ENCODE data around the gene PEX7. TPM values are rescaled to one million over a fixed set of nuclear protein-coding genes. Genes with fewer than 3 reads are reported as not detected.
"Not testable (repeated sequence)": the region's sequence is repeated elsewhere in the genome, so short reads cannot be mapped to it uniquely, and the experiment has no call there.

Gene PEX7
- total and polyA plus RNA-seq, 5 donors, result 6.1 to 10.8 (median 6.9) TPM

- DNase-seq (no peak), ATAC-seq (no peak)
- Histone ChIP-seq H3K27me3 (ENCODE audit: control insufficient read depth, insufficient read depth) (no peaks in the 10 kb centered on the region), H3K9me3 (ENCODE audit: control insufficient read depth, low read length) (no peaks in the 10 kb centered on the region), H3K27ac (ENCODE audit: low read length) (no peak overlapping the region), H3K4me3 (ENCODE audit: low read length) (no peak overlapping the region), H3K4me1 (ENCODE audit: control insufficient read depth, insufficient read depth, low read length) (no peaks in the 10 kb centered on the region)
- intact Hi-C loops (cut with DNase I), result no loop called here
- WGBS, result 90% methylated on average over 3 of the region's 3 CpGs
These were observed 132.7 kb downstream of the PEX7 start for GRCh38 chr6:136955123-136955522.

GRCh38 chr6:136956590-136957544 lies 134.5 kb downstream of the PEX7 start:
- Histone ChIP-seq H3K9me3 (ENCODE audit: control insufficient read depth, low read length) (no peaks in the 10 kb centered on the region), H3K27ac (ENCODE audit: low read length) (no peak overlapping the region), H3K4me1 (ENCODE audit: control insufficient read depth, insufficient read depth, low read length) (no peaks in the 10 kb centered on the region), H3K27me3 (ENCODE audit: control insufficient read depth, insufficient read depth) (no peaks in the 10 kb centered on the region), H3K4me3 (ENCODE audit: low read length) (no peak overlapping the region)
- no peak for DNase-seq
- 52% methylated on average over 14 of the region's 14 CpGs for WGBS
- intact Hi-C loops (cut with DNase I), result no loop called here
- no peak for ATAC-seq

GRCh38 chr6:136958168-136958567 lies 135.8 kb downstream of the PEX7 start:
- DNase-seq (no peak), ATAC-seq (no peak)
- H3K27ac ChIP-seq (ENCODE audit: low read length), result no peak overlapping the region
- no peaks in the 10 kb centered on the region for H3K4me1 ChIP-seq (ENCODE audit: control insufficient read depth, insufficient read depth, low read length)
- H3K4me3 ChIP-seq (ENCODE audit: low read length), result no peak overlapping the region
- H3K27me3 ChIP-seq (ENCODE audit: control insufficient read depth, insufficient read depth), result no peaks in the 10 kb centered on the region
- 94% methylated on average over 5 of the region's 5 CpGs for WGBS
- H3K9me3 ChIP-seq (ENCODE audit: control insufficient read depth, low read length), result no peaks in the 10 kb centered on the region
- intact Hi-C loops (cut with DNase I), result no loop called here

GRCh38 chr6:136959471-136959891 lies 137.1 kb downstream of the PEX7 start:
- H3K27ac ChIP-seq (ENCODE audit: low read length), result no peak overlapping the region
- H3K9me3 ChIP-seq (ENCODE audit: control insufficient read depth, low read length), result no peaks in the 10 kb centered on the region
- no peaks in the 10 kb centered on the region for H3K27me3 ChIP-seq (ENCODE audit: control insufficient read depth, insufficient read depth)
- peak in 1 of 2 donors; percentile 40 for ATAC-seq
- 53% methylated on average over 14 of the region's 14 CpGs for WGBS
- H3K4me1 ChIP-seq (ENCODE audit: control insufficient read depth, insufficient read depth, low read length), result no peaks in the 10 kb centered on the region
- intact Hi-C loops (cut with DNase I), result no loop called here
- DNase-seq, result peak in 1 of 3 donors; percentile 52
- no peak overlapping the region for H3K4me3 ChIP-seq (ENCODE audit: low read length)

GRCh38 chr6:136959935-136960334 lies 137.5 kb downstream of the PEX7 start:
- DNase-seq; intact Hi-C loops (cut with DNase I); ATAC-seq; H3K9me3 ChIP-seq (ENCODE audit: control insufficient read depth, low read length); H3K27me3 ChIP-seq (ENCODE audit: control insufficient read depth, insufficient read depth); H3K27ac ChIP-seq (ENCODE audit: low read length); H3K4me1 ChIP-seq (ENCODE audit: control insufficient read depth, insufficient read depth, low read length); H3K4me3 ChIP-seq (ENCODE audit: low read length): not testable (repeated sequence)
- WGBS, result 90% methylated on average over 6 of the region's 6 CpGs

GRCh38 chr6:136960781-136961180 lies 138.4 kb downstream of the PEX7 start:
- Histone ChIP-seq H3K4me1 (ENCODE audit: control insufficient read depth, insufficient read depth, low read length) (no peaks in the 10 kb centered on the region), H3K27me3 (ENCODE audit: control insufficient read depth, insufficient read depth) (no peaks in the 10 kb centered on the region), H3K4me3 (ENCODE audit: low read length) (no peak overlapping the region), H3K9me3 (ENCODE audit: control insufficient read depth, low read length) (no peaks in the 10 kb centered on the region), H3K27ac (ENCODE audit: low read length) (no peak overlapping the region)
- no peak for DNase-seq
- ATAC-seq, result no peak
- WGBS, result 73% methylated on average over 3 of the region's 3 CpGs
- intact Hi-C loops (cut with DNase I), result no loop called here

GRCh38 chr6:136961848-136962247 lies 139.5 kb downstream of the PEX7 start:
- Histone ChIP-seq H3K27me3 (ENCODE audit: control insufficient read depth, insufficient read depth) (no peaks in the 10 kb centered on the region), H3K4me1 (ENCODE audit: control insufficient read depth, insufficient read depth, low read length) (no peaks in the 10 kb centered on the region), H3K27ac (ENCODE audit: low read length) (no peak overlapping the region), H3K4me3 (ENCODE audit: low read length) (no peak overlapping the region), H3K9me3 (ENCODE audit: control insufficient read depth, low read length) (no peaks in the 10 kb centered on the region)
- DNase-seq, result no peak
- no peak for ATAC-seq
- WGBS, result 59% methylated on average over 5 of the region's 5 CpGs
- intact Hi-C loops (cut with DNase I), result no loop called here

GRCh38 chr6:136962661-136963060 lies 140.3 kb downstream of the PEX7 start:
- Histone ChIP-seq H3K27me3 (ENCODE audit: control insufficient read depth, insufficient read depth) (no peaks in the 10 kb centered on the region), H3K27ac (ENCODE audit: low read length) (no peak overlapping the region), H3K9me3 (ENCODE audit: control insufficient read depth, low read length) (no peaks in the 10 kb centered on the region), H3K4me3 (ENCODE audit: low read length) (no peak overlapping the region), H3K4me1 (ENCODE audit: control insufficient read depth, insufficient read depth, low read length) (no peaks in the 10 kb centered on the region)
- DNase-seq (peak in 1 of 3 donors; percentile 59), ATAC-seq (peak; percentile 86 to 91)
- 23% methylated on average over 4 of the region's 4 CpGs for WGBS
- intact Hi-C loops (cut with DNase I), result no loop called here

- Histone ChIP-seq H3K4me3 (ENCODE audit: low read length) (no peak overlapping the region), H3K4me1 (ENCODE audit: control insufficient read depth, insufficient read depth, low read length) (no peaks in the 10 kb centered on the region), H3K27me3 (ENCODE audit: control insufficient read depth, insufficient read depth) (no peaks in the 10 kb centered on the region), H3K27ac (ENCODE audit: low read length) (peak overlapping the region; percentile 53), H3K9me3 (ENCODE audit: control insufficient read depth, low read length) (no peaks in the 10 kb centered on the region)
- WGBS, result 35% methylated on average over 2 of the region's 2 CpGs
- intact Hi-C loops (cut with DNase I), result no loop called here
- ATAC-seq (peak; percentile 59 to 73), DNase-seq (no peak)
These were observed 140.9 kb downstream of the PEX7 start for GRCh38 chr6:136963259-136963658.
